Neural cell (in vitro differentiated cells): ENCODE results near the gene PPP2R2B. TPM values are rescaled to one million over a fixed set of nuclear protein-coding genes. Genes with fewer than 3 reads are reported as not detected.

Experiments
- H2AFZ ChIP-seq: fragments of 200-600, 300-800 bp; sonication (generic), shearing (Covaris generic); 2 replicates; pipeline ENCODE4 v1.6.0; 2014; ENCODE audit warnings: low read depth, mild to moderate bottlenecking, antibody characterized with exemption, low read length, moderate library complexity
- H3F3A ChIP-seq: fragments of 200-600 bp; shearing (Covaris generic); 2 replicates; pipeline ENCODE4 v1.6.1; 2016; ENCODE audit warnings: mild to moderate bottlenecking, moderate library complexity, mixed read lengths, antibody characterized with exemption, low read length; ENCODE audit not compliant: insufficient read depth, poor library complexity, severe bottlenecking
- H3K27ac ChIP-seq: fragments of 200-600, 300-800 bp; sonication (generic), shearing (Covaris generic); 2 replicates; pipeline ENCODE4 v1.5.1; 2014; ENCODE audit warnings: mild to moderate bottlenecking, low read length, moderate library complexity
- H3K27me3 ChIP-seq: fragments of 300-800, 200-600 bp; sonication (generic), shearing (Covaris generic); 2 replicates; pipeline ENCODE4 v1.6.0; 2014; ENCODE audit warnings: mild to moderate bottlenecking, low read depth, low read length, moderate library complexity; ENCODE audit not compliant: insufficient read depth
- H3K36me3 ChIP-seq: fragments of 300-800, 200-600 bp; sonication (generic), shearing (Covaris generic); 2 replicates; pipeline ENCODE4 v1.5.1; 2014; ENCODE audit warnings: mild to moderate bottlenecking, antibody characterized with exemption, low read length, moderate library complexity; ENCODE audit not compliant: insufficient read depth
- H3K4me2 ChIP-seq: fragments of 300-800, 200-600 bp; sonication (generic), shearing (Covaris generic); 2 replicates; pipeline ENCODE4 v1.6.0; 2014; ENCODE audit warnings: mild to moderate bottlenecking, low read length
- H3K4me3 ChIP-seq: fragments of 300-800, 200-600 bp; sonication (generic), shearing (Covaris generic); 2 replicates; pipeline ENCODE4 v1.5.1; 2014; ENCODE audit warnings: mild to moderate bottlenecking, low read length, moderate library complexity
- H3K79me2 ChIP-seq: fragments of 200-600 bp; shearing (Covaris generic); replicated peaks from 2 replicates; pipeline ENCODE4 v1.6.0; 2014; ENCODE audit warnings: mild to moderate bottlenecking, low read length, moderate library complexity; ENCODE audit not compliant: insufficient read depth
- H3K9ac ChIP-seq: fragments of 300-800, 200-600 bp; sonication (generic), shearing (Covaris generic); 2 replicates; pipeline ENCODE4 v1.6.1; 2016; ENCODE audit warnings: mild to moderate bottlenecking, low read length, mixed read lengths
- H3K9me2 ChIP-seq: fragments of 200-600 bp; shearing (Covaris generic); 2 replicates; pipeline ENCODE4 v1.6.1; 2016; ENCODE audit warnings: mild to moderate bottlenecking, low read length, mixed read lengths; ENCODE audit not compliant: insufficient read depth
- H3K9me3 ChIP-seq: fragments of 200-600, 300-800 bp; sonication (generic), shearing (Covaris generic); 2 replicates; pipeline ENCODE4 v1.6.1; 2016; ENCODE audit warnings: mild to moderate bottlenecking, mixed run types, low read length, moderate library complexity, mixed read lengths
- H4K20me1 ChIP-seq: fragments of 200-600 bp; shearing (Covaris generic); 2 replicates; pipeline ENCODE4 v1.6.1; 2016; ENCODE audit warnings: mild to moderate bottlenecking, mixed run types; ENCODE audit not compliant: insufficient read depth
- CTCF ChIP-seq: fragments of 450-650 bp; IDR thresholded peaks from 2 replicates; pipeline ENCODE4 v1.5.1; 2014; ENCODE audit warnings: antibody characterized with exemption, mild to moderate bottlenecking, moderate library complexity; ENCODE audit not compliant: poor library complexity, severe bottlenecking
- EP300 ChIP-seq: fragments of 450-650 bp; conservative IDR thresholded peaks from 2 replicates; pipeline ENCODE4 v1.6.1; 2014; ENCODE audit warnings: antibody characterized with exemption, mild to moderate bottlenecking, moderate library complexity; ENCODE audit not compliant: poor library complexity, severe bottlenecking
- EZH2 ChIP-seq: fragments of 200-600, 300-800 bp; shearing (Covaris generic), sonication (generic); IDR thresholded peaks from 2 replicates; pipeline ENCODE4 v1.6.1; 2014; ENCODE audit warnings: antibody characterized with exemption, low read length, borderline replicate concordance, mild to moderate bottlenecking; ENCODE audit not compliant: insufficient read depth, poor library complexity, severe bottlenecking
- MXI1 ChIP-seq: fragments of 450-650 bp; conservative IDR thresholded peaks from 2 replicates; pipeline ENCODE4 v1.6.1; 2014; ENCODE audit warnings: antibody characterized with exemption, mild to moderate bottlenecking; ENCODE audit not compliant: poor library complexity, severe bottlenecking
- POLR2AphosphoS5 ChIP-seq: IDR thresholded peaks from 2 replicates; pipeline ENCODE4 v1.6.1; 2012
- RAD21 ChIP-seq: fragments of 450-650 bp; conservative IDR thresholded peaks from 2 replicates; pipeline ENCODE4 v1.6.1; 2014; ENCODE audit warnings: antibody characterized with exemption, mild to moderate bottlenecking, moderate library complexity
- REST ChIP-seq: IDR thresholded peaks from 2 replicates; pipeline ENCODE4 v1.6.1; 2012; ENCODE audit warnings: borderline replicate concordance
- SMC3 ChIP-seq: fragments of 450-650 bp; conservative IDR thresholded peaks from 2 replicates; pipeline ENCODE4 v1.6.1; 2014; ENCODE audit warnings: antibody characterized with exemption, mild to moderate bottlenecking, moderate library complexity; ENCODE audit not compliant: poor library complexity
- TAF1 ChIP-seq: IDR thresholded peaks from 2 replicates; pipeline ENCODE4 v1.6.1; 2012; ENCODE audit warnings: low read depth
- polyA plus RNA-seq: library from polyadenylated mRNA; depleted of rRNA; stranded (reverse); fragments of >200 nt; gene quantifications from 2 replicates; pipeline ENCODE4 v1.2.3, GENCODE V29; 2014

PPP2R2B gene
- polyA plus RNA-seq, 1 donor from 2014 or later = 250 TPM

- Histone ChIP-seq H3K4me3 (no peak overlapping the region), H2AFZ (no peak overlapping the region), H3K36me3 (peaks cover 5% of the 10 kb centered on the region), H3K27ac (no peak overlapping the region), H3K27me3 (no peaks in the 10 kb centered on the region), H3K9me2 (no peaks in the 10 kb centered on the region), H3K79me2 (peaks cover 17% of the 10 kb centered on the region), H3K9me3 (no peaks in the 10 kb centered on the region), H3K9ac (no peak overlapping the region), H3F3A (no peaks in the 10 kb centered on the region), H3K4me2 (no peak overlapping the region), H4K20me1 (no peaks in the 10 kb centered on the region)
- TF ChIP-seq MXI1 (no peak), TAF1 (no peak), POLR2AphosphoS5 (no peak), RAD21 (no peak), REST (no peak), EZH2 (no peak), EP300 (no peak), CTCF (no peak), SMC3 (no peak)
Observed at GRCh38 chr5:146820987-146821386, 57.6 kb downstream of the PPP2R2B start.

- no peaks in the 10 kb centered on the region for H4K20me1 ChIP-seq
- peaks cover 21% of the 10 kb centered on the region for H3K79me2 ChIP-seq
- H3K27ac ChIP-seq = no peak overlapping the region
- H3K4me2 ChIP-seq = no peak overlapping the region
- H2AFZ ChIP-seq = no peak overlapping the region
- H3K9me2 ChIP-seq = no peaks in the 10 kb centered on the region
- H3K27me3 ChIP-seq = no peaks in the 10 kb centered on the region
- no peaks in the 10 kb centered on the region for H3K9me3 ChIP-seq
- H3K4me3 ChIP-seq = no peak overlapping the region
- H3K36me3 ChIP-seq = peaks cover 5% of the 10 kb centered on the region
- H3K9ac ChIP-seq = no peak overlapping the region
- TF ChIP-seq EP300 = no peak
- no peak for TF ChIP-seq TAF1
- TF ChIP-seq RAD21 = no peak
- TF ChIP-seq REST = no peak
- no peak for TF ChIP-seq CTCF
- no peak for TF ChIP-seq POLR2AphosphoS5
- TF ChIP-seq SMC3 = no peak
- TF ChIP-seq EZH2 = no peak
- no peak for TF ChIP-seq MXI1
- no peaks in the 10 kb centered on the region for H3F3A ChIP-seq
Observed at GRCh38 chr5:146818822-146819221, 59.7 kb downstream of the PPP2R2B start.
